ENCODE results near the gene CNNM1. TPM values are rescaled to one million over a fixed set of nuclear protein-coding genes. Genes with fewer than 3 reads are reported as not detected.

Gene CNNM1
- total RNA-seq, 2 donors from 2014 or later = 0.15 to 0.16 TPM

GRCh38 chr10:99318475-99318874 is 10.7 kb upstream of the CNNM1 start:
- H3K9me3 ChIP-seq (ENCODE audit: control insufficient read depth, low read length, poor library complexity, severe bottlenecking) = no peaks in the 10 kb centered on the region
- peaks cover 31% of the 10 kb centered on the region for H3K27me3 Mint-ChIP-seq
- H3K4me1 Mint-ChIP-seq = no peaks in the 10 kb centered on the region
- ATAC-seq (no peak), DNase-seq (no peak)
- no peak overlapping the region for H3K27ac Mint-ChIP-seq
- no peak overlapping the region for H3K4me3 Mint-ChIP-seq
- no peaks in the 10 kb centered on the region for H3K36me3 Mint-ChIP-seq (ENCODE audit: low read depth)

- ATAC-seq (no peak), DNase-seq (no peak)
- Mint-ChIP-seq H3K27ac (no peak overlapping the region), H3K4me1 (peaks cover 2% of the 10 kb centered on the region), H3K36me3 (ENCODE audit: low read depth) (no peaks in the 10 kb centered on the region), H3K27me3 (peaks cover 17% of the 10 kb centered on the region), H3K4me3 (no peak overlapping the region)
- H3K9me3 ChIP-seq (ENCODE audit: control insufficient read depth, low read length, poor library complexity, severe bottlenecking) = no peaks in the 10 kb centered on the region
These were observed 3.9 kb upstream of the CNNM1 start for GRCh38 chr10:99325281-99325680.

GRCh38 chr10:99326871-99327270 is 2.3 kb upstream of the CNNM1 start:
- H3K4me3 Mint-ChIP-seq = no peak overlapping the region
- peaks cover 33% of the 10 kb centered on the region for H3K27me3 Mint-ChIP-seq
- ATAC-seq (no peak), DNase-seq (no peak)
- peaks cover 2% of the 10 kb centered on the region for H3K36me3 Mint-ChIP-seq (ENCODE audit: low read depth)
- no peak overlapping the region for H3K27ac Mint-ChIP-seq
- peaks cover 2% of the 10 kb centered on the region for H3K4me1 Mint-ChIP-seq
- no peaks in the 10 kb centered on the region for H3K9me3 ChIP-seq (ENCODE audit: control insufficient read depth, low read length, poor library complexity, severe bottlenecking)

- Mint-ChIP-seq H3K4me3 (peak overlapping the region; percentile 31), H3K27ac (no peak overlapping the region), H3K27me3 (peaks cover 44% of the 10 kb centered on the region), H3K36me3 (ENCODE audit: low read depth) (peaks cover 2% of the 10 kb centered on the region), H3K4me1 (peaks cover 2% of the 10 kb centered on the region)
- no peaks in the 10 kb centered on the region for H3K9me3 ChIP-seq (ENCODE audit: control insufficient read depth, low read length, poor library complexity, severe bottlenecking)
- ATAC-seq = no peak
- DNase-seq = no peak
These were observed 415 bp upstream of the CNNM1 start for GRCh38 chr10:99328579-99329303.

- ATAC-seq = no peak
- H3K36me3 Mint-ChIP-seq (ENCODE audit: low read depth) = peaks cover 2% of the 10 kb centered on the region
- DNase-seq = no peak
- H3K27me3 Mint-ChIP-seq = peaks cover 44% of the 10 kb centered on the region
- H3K27ac Mint-ChIP-seq = no peak overlapping the region
- H3K9me3 ChIP-seq (ENCODE audit: control insufficient read depth, low read length, poor library complexity, severe bottlenecking) = no peaks in the 10 kb centered on the region
- H3K4me1 Mint-ChIP-seq = peaks cover 2% of the 10 kb centered on the region
- H3K4me3 Mint-ChIP-seq = peak overlapping the region; percentile 63
These were observed 594 bp downstream of the CNNM1 start for GRCh38 chr10:99329554-99330346.

GRCh38 chr10:99330347-99330924 is 1.3 kb downstream of the CNNM1 start:
- no peak for DNase-seq
- no peaks in the 10 kb centered on the region for H3K9me3 ChIP-seq (ENCODE audit: control insufficient read depth, low read length, poor library complexity, severe bottlenecking)
- Mint-ChIP-seq H3K4me1 (peaks cover 2% of the 10 kb centered on the region), H3K27me3 (peaks cover 50% of the 10 kb centered on the region), H3K36me3 (ENCODE audit: low read depth) (peaks cover 2% of the 10 kb centered on the region), H3K27ac (no peak overlapping the region), H3K4me3 (peak overlapping the region; percentile 63)
- ATAC-seq = no peak

GRCh38 chr10:99331207-99331803 is 2.1 kb downstream of the CNNM1 start:
- no peaks in the 10 kb centered on the region for H3K9me3 ChIP-seq (ENCODE audit: control insufficient read depth, low read length, poor library complexity, severe bottlenecking)
- peaks cover 2% of the 10 kb centered on the region for H3K36me3 Mint-ChIP-seq (ENCODE audit: low read depth)
- ATAC-seq (no peak), DNase-seq (no peak)
- peak overlapping the region; percentile 43 for H3K4me3 Mint-ChIP-seq
- H3K27me3 Mint-ChIP-seq = peaks cover 54% of the 10 kb centered on the region
- H3K27ac Mint-ChIP-seq = no peak overlapping the region
- H3K4me1 Mint-ChIP-seq = peaks cover 2% of the 10 kb centered on the region

GRCh38 chr10:99337311-99337811 is 8.2 kb downstream of the CNNM1 start:
- Mint-ChIP-seq H3K36me3 (ENCODE audit: low read depth) (no peaks in the 10 kb centered on the region), H3K27me3 (peaks cover 42% of the 10 kb centered on the region), H3K4me3 (no peak overlapping the region), H3K27ac (peak overlapping the region; percentile 14), H3K4me1 (peaks cover 2% of the 10 kb centered on the region)
- DNase-seq (no peak), ATAC-seq (no peak)
- no peaks in the 10 kb centered on the region for H3K9me3 ChIP-seq (ENCODE audit: control insufficient read depth, low read length, poor library complexity, severe bottlenecking)

- no peaks in the 10 kb centered on the region for H3K9me3 ChIP-seq (ENCODE audit: control insufficient read depth, low read length, poor library complexity, severe bottlenecking)
- no peak for ATAC-seq
- no peak for DNase-seq
- Mint-ChIP-seq H3K4me1 (peaks cover 2% of the 10 kb centered on the region), H3K27me3 (peaks cover 41% of the 10 kb centered on the region), H3K4me3 (no peak overlapping the region), H3K36me3 (ENCODE audit: low read depth) (no peaks in the 10 kb centered on the region), H3K27ac (no peak overlapping the region)
These were observed 8.7 kb downstream of the CNNM1 start for GRCh38 chr10:99337901-99338300.

GRCh38 chr10:99339077-99339476 is 9.9 kb downstream of the CNNM1 start:
- Mint-ChIP-seq H3K27me3 (peaks cover 40% of the 10 kb centered on the region), H3K27ac (no peak overlapping the region), H3K36me3 (ENCODE audit: low read depth) (no peaks in the 10 kb centered on the region), H3K4me1 (peaks cover 2% of the 10 kb centered on the region), H3K4me3 (no peak overlapping the region)
- DNase-seq (no peak), ATAC-seq (no peak)
- H3K9me3 ChIP-seq (ENCODE audit: control insufficient read depth, low read length, poor library complexity, severe bottlenecking) = no peaks in the 10 kb centered on the region

GRCh38 chr10:99339563-99340047 is 10.4 kb downstream of the CNNM1 start:
- Mint-ChIP-seq H3K27me3 (peaks cover 44% of the 10 kb centered on the region), H3K36me3 (ENCODE audit: low read depth) (no peaks in the 10 kb centered on the region), H3K27ac (no peak overlapping the region), H3K4me3 (no peak overlapping the region), H3K4me1 (peaks cover 2% of the 10 kb centered on the region)
- no peak for DNase-seq
- H3K9me3 ChIP-seq (ENCODE audit: control insufficient read depth, low read length, poor library complexity, severe bottlenecking) = no peaks in the 10 kb centered on the region
- no peak for ATAC-seq

GRCh38 chr10:99340650-99341049 is 11.5 kb downstream of the CNNM1 start:
- DNase-seq = no peak
- Mint-ChIP-seq H3K36me3 (ENCODE audit: low read depth) (no peaks in the 10 kb centered on the region), H3K27me3 (peaks cover 42% of the 10 kb centered on the region), H3K4me3 (no peak overlapping the region), H3K27ac (no peak overlapping the region), H3K4me1 (peaks cover 2% of the 10 kb centered on the region)
- no peak for ATAC-seq
- no peaks in the 10 kb centered on the region for H3K9me3 ChIP-seq (ENCODE audit: control insufficient read depth, low read length, poor library complexity, severe bottlenecking)

- no peaks in the 10 kb centered on the region for H3K36me3 Mint-ChIP-seq (ENCODE audit: low read depth)
- peaks cover 39% of the 10 kb centered on the region for H3K27me3 Mint-ChIP-seq
- no peaks in the 10 kb centered on the region for H3K9me3 ChIP-seq (ENCODE audit: control insufficient read depth, low read length, poor library complexity, severe bottlenecking)
- no peak for ATAC-seq
- peaks cover 2% of the 10 kb centered on the region for H3K4me1 Mint-ChIP-seq
- H3K4me3 Mint-ChIP-seq = no peak overlapping the region
- no peak for DNase-seq
- no peak overlapping the region for H3K27ac Mint-ChIP-seq
These were observed 12.1 kb downstream of the CNNM1 start for GRCh38 chr10:99341248-99341647.
